SK-N-MC (cell line): Measurements from ENCODE around the gene IQSEC3.

Experiments used
- DNase-seq: peaks from one replicate; pipeline ENCODE4 v3.0.0-alpha.2; 2011; ENCODE audit warnings: low read depth, low spot score
- H3K27ac ChIP-seq: fragments of 200-600 bp; sonication (generic); 2 replicates; pipeline ENCODE4 v1.5.1; 2016; ENCODE audit warnings: mixed run types
- H3K36me3 ChIP-seq: fragments of 200-600 bp; sonication (generic); 2 replicates; pipeline ENCODE4 v1.6.1; 2017; ENCODE audit warnings: antibody characterized with exemption, low read length, mixed read lengths; ENCODE audit not compliant: insufficient read depth
- H3K4me3 ChIP-seq: fragments of 200-600 bp; sonication (generic); 2 replicates; pipeline ENCODE4 v1.5.1; 2016
- H3K9ac ChIP-seq: fragments of 200-600 bp; sonication (generic); 2 replicates; pipeline ENCODE4 v1.8.0; 2017; ENCODE audit warnings: mixed run types, mixed read lengths; ENCODE audit not compliant: insufficient read length
- H3K9me3 ChIP-seq: fragments of 200-600 bp; sonication (generic); 2 replicates; pipeline ENCODE4 v1.6.1; 2017; ENCODE audit warnings: low read depth, mild to moderate bottlenecking, antibody characterized with exemption, low read length, moderate library complexity, mixed read lengths
- EZH2 ChIP-seq: fragments of 200-600 bp; sonication (generic); IDR thresholded peaks from one replicate; pipeline ENCODE4 v1.6.1; 2017; ENCODE audit warnings: antibody characterized with exemption
- FOXP2 ChIP-seq: optimal IDR thresholded peaks from 2 replicates; pipeline ENCODE3; 2011; ENCODE audit warnings: mild to moderate bottlenecking, moderate library complexity; ENCODE audit not compliant: insufficient read depth; ENCODE audit errors: extremely low read length, control extremely low read depth
- POLR2AphosphoS5 ChIP-seq: IDR thresholded peaks from 2 replicates; pipeline ENCODE4 v1.6.1; 2012; ENCODE audit warnings: mild to moderate bottlenecking, low read depth, low read length, borderline replicate concordance

The IQSEC3 gene

GRCh38 chr12:147242-147641, 80.7 kb downstream of the IQSEC3 start:
- Histone ChIP-seq H3K4me3 (no peak overlapping the region), H3K9me3 (no peaks in the 10 kb centered on the region), H3K27ac (no peak overlapping the region), H3K36me3 (no peaks in the 10 kb centered on the region), H3K9ac (no peak overlapping the region)
- no peak for TF ChIP-seq FOXP2
- no peak for TF ChIP-seq POLR2AphosphoS5
- TF ChIP-seq EZH2, result no peak
- DNase-seq, result no peak

GRCh38 chr12:148676-149416, 82.3 kb downstream of the IQSEC3 start:
- no peak for DNase-seq
- H3K9ac ChIP-seq, result no peak overlapping the region
- no peak overlapping the region for H3K27ac ChIP-seq
- TF ChIP-seq FOXP2 (no peak), POLR2AphosphoS5 (no peak), EZH2 (no peak)
- H3K9me3 ChIP-seq, result no peaks in the 10 kb centered on the region
- H3K36me3 ChIP-seq, result no peaks in the 10 kb centered on the region
- H3K4me3 ChIP-seq, result no peak overlapping the region

GRCh38 chr12:151579-151978, 85.0 kb downstream of the IQSEC3 start:
- H3K9me3 ChIP-seq, result no peaks in the 10 kb centered on the region
- no peak overlapping the region for H3K27ac ChIP-seq
- no peak overlapping the region for H3K9ac ChIP-seq
- H3K4me3 ChIP-seq, result no peak overlapping the region
- H3K36me3 ChIP-seq, result no peaks in the 10 kb centered on the region
- TF ChIP-seq EZH2 (no peak), FOXP2 (no peak), POLR2AphosphoS5 (no peak)
- no peak for DNase-seq

- TF ChIP-seq POLR2AphosphoS5 (no peak), FOXP2 (no peak), EZH2 (no peak)
- H3K4me3 ChIP-seq, result no peak overlapping the region
- no peaks in the 10 kb centered on the region for H3K9me3 ChIP-seq
- H3K36me3 ChIP-seq, result no peaks in the 10 kb centered on the region
- DNase-seq, result no peak
- no peak overlapping the region for H3K27ac ChIP-seq
- no peak overlapping the region for H3K9ac ChIP-seq
Observed at GRCh38 chr12:152440-152839, 85.9 kb downstream of the IQSEC3 start.

GRCh38 chr12:153080-153746, 86.6 kb downstream of the IQSEC3 start:
- DNase-seq, result no peak
- H3K4me3 ChIP-seq, result no peak overlapping the region
- TF ChIP-seq POLR2AphosphoS5 (no peak), EZH2 (no peak), FOXP2 (no peak)
- no peak overlapping the region for H3K27ac ChIP-seq
- H3K9me3 ChIP-seq, result no peaks in the 10 kb centered on the region
- no peak overlapping the region for H3K9ac ChIP-seq
- no peaks in the 10 kb centered on the region for H3K36me3 ChIP-seq

GRCh38 chr12:154058-154457, 87.5 kb downstream of the IQSEC3 start:
- H3K27ac ChIP-seq, result no peak overlapping the region
- no peaks in the 10 kb centered on the region for H3K36me3 ChIP-seq
- TF ChIP-seq FOXP2 (no peak), POLR2AphosphoS5 (no peak), EZH2 (no peak)
- no peak overlapping the region for H3K9ac ChIP-seq
- H3K4me3 ChIP-seq, result no peak overlapping the region
- no peak for DNase-seq
- no peaks in the 10 kb centered on the region for H3K9me3 ChIP-seq

- no peaks in the 10 kb centered on the region for H3K36me3 ChIP-seq
- no peak overlapping the region for H3K9ac ChIP-seq
- no peaks in the 10 kb centered on the region for H3K9me3 ChIP-seq
- TF ChIP-seq POLR2AphosphoS5 (no peak), EZH2 (no peak), FOXP2 (no peak)
- no peak for DNase-seq
- H3K27ac ChIP-seq, result no peak overlapping the region
- H3K4me3 ChIP-seq, result no peak overlapping the region
Observed at GRCh38 chr12:155006-155405, 88.4 kb downstream of the IQSEC3 start.

GRCh38 chr12:155646-156045, 89.1 kb downstream of the IQSEC3 start:
- H3K27ac ChIP-seq, result no peak overlapping the region
- H3K9ac ChIP-seq, result no peak overlapping the region
- no peaks in the 10 kb centered on the region for H3K36me3 ChIP-seq
- TF ChIP-seq FOXP2 (no peak), EZH2 (no peak)
- no peak overlapping the region for H3K4me3 ChIP-seq
- DNase-seq, result no peak
- H3K9me3 ChIP-seq, result no peaks in the 10 kb centered on the region
